ENCODE measurements around the gene IFT81.
"Not testable (repeated sequence)": the region's sequence is repeated elsewhere in the genome, so short reads cannot be mapped to it uniquely, and the experiment has no call there.

The IFT81 gene

DNA sequence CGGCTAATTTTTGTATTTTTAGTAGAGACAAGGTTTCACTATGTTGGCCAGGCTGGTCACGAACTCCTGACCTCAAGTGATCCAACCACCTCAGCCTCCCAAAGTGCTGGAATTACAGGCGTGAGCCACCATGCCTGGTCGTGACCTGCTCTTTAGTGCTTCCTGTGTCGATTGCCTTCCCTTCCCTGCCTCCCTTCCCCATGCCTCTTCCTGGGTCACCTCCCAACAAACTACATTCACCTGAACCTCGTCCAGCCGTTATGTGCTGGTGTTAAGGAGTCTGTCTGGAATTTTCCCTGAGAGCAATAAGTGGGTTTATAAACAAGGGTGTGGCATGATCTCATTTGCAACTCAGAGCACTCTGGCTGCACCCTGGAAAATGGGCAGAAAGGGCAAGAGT is 43.7 kb upstream of the IFT81 start:
- TF ChIP-seq, protein P1, sequence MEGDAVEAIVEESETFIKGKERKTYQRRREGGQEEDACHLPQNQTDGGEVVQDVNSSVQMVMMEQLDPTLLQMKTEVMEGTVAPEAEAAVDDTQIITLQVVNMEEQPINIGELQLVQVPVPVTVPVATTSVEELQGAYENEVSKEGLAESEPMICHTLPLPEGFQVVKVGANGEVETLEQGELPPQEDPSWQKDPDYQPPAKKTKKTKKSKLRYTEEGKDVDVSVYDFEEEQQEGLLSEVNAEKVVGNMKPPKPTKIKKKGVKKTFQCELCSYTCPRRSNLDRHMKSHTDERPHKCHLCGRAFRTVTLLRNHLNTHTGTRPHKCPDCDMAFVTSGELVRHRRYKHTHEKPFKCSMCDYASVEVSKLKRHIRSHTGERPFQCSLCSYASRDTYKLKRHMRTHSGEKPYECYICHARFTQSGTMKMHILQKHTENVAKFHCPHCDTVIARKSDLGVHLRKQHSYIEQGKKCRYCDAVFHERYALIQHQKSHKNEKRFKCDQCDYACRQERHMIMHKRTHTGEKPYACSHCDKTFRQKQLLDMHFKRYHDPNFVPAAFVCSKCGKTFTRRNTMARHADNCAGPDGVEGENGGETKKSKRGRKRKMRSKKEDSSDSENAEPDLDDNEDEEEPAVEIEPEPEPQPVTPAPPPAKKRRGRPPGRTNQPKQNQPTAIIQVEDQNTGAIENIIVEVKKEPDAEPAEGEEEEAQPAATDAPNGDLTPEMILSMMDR (conservative IDR thresholded peaks at IDR 0.05; ENCODE audit: low read depth, low read length): no peak
- Histone ChIP-seq H4K20me1 (ENCODE audit: insufficient read depth) (no peaks in the 10 kb centered on the region), H3K4me3 (IDR thresholded peaks at IDR 0.05; ENCODE audit: insufficient read depth, low read depth, low read length) (no peak overlapping the region), H3K27me3 (ENCODE audit: insufficient read depth, low read depth) (no peaks in the 10 kb centered on the region), H3K4me1 (ENCODE audit: low read depth, poor library complexity, severe bottlenecking) (peaks cover 21% of the 10 kb centered on the region), H3K27ac (no peak overlapping the region), H3K9ac (no peak overlapping the region), H2AFZ (ENCODE audit: low read depth) (peak overlapping the region; percentile 93), H3K79me2 (ENCODE audit: insufficient read depth, low read depth) (no peaks in the 10 kb centered on the region), H3K36me3 (ENCODE audit: insufficient read depth) (no peaks in the 10 kb centered on the region), H3K4me2 (no peak overlapping the region; the same call in 1 of the 2 replicates)

DNA sequence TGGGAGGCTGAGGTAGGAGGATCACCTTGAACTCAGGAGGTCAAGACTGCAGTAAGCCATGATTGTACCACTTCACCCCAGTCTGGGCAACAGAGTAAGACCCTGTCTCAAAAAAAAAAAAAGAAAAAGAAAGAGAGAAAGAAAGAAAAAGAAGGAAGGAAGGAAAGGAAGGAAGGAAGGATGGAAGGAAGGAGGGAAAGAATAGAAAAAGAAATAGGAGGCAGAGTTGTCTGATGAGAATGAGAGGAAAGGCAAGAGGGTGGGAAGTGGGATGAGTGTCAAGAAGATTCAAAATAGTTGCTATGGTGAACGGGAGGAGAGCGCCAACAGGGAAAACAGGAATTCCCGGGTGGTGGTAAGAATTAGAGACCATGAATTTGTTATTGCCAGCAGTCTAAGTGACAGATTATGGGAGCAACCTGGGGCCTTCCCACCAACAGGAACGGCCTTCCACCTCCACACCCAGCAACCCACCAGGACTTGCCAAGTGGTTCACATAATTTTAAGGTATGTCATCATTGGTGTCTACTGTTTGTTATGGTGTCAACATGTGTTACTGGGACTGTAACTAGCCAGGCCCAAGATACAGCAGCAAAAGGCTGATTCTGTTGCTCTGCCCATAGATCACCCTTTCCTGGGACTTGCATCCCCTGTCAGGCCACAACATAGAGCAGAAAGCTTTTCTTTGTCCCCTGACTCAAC is 39.7 kb upstream of the IFT81 start:
- Histone ChIP-seq H3K9ac (no peak overlapping the region), H3K4me3 (IDR thresholded peaks at IDR 0.05; ENCODE audit: insufficient read depth, low read depth, low read length) (no peak overlapping the region), H3K79me2 (ENCODE audit: insufficient read depth, low read depth) (no peaks in the 10 kb centered on the region), H3K27me3 (ENCODE audit: insufficient read depth, low read depth) (no peaks in the 10 kb centered on the region), H3K27ac (no peak overlapping the region), H3K36me3 (ENCODE audit: insufficient read depth) (no peaks in the 10 kb centered on the region), H3K4me1 (ENCODE audit: low read depth, poor library complexity, severe bottlenecking) (peaks cover 12% of the 10 kb centered on the region), H4K20me1 (ENCODE audit: insufficient read depth) (no peaks in the 10 kb centered on the region), H2AFZ (ENCODE audit: low read depth) (no peak overlapping the region), H3K4me2 (no peak overlapping the region)
- TF ChIP-seq, protein P1 (conservative IDR thresholded peaks at IDR 0.05; ENCODE audit: low read depth, low read length): no peak

DNA sequence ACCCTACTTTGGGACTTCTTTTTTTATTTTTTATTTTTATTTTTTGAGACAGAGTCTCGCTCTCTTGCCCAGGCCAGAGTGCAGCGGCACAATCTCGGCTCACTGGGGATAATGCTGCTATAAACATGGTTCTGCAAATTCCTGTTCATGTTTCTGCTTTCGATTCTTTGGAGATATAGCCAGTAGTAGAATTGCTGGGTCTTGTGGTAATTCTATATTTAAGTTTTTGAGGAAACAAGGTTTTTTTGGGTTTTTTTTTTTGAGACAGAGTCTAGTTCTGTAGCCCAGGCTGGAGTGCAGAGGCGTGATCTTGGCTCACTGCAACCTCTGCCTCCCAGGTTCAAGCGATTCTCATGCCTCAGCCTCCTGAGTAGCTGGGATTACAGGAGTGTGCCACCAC is 35.9 kb upstream of the IFT81 start:
- H4K20me1 ChIP-seq (ENCODE audit: insufficient read depth); H3K4me3 ChIP-seq (IDR thresholded peaks at IDR 0.05; ENCODE audit: insufficient read depth, low read depth, low read length); H3K9ac ChIP-seq; H3K36me3 ChIP-seq (ENCODE audit: insufficient read depth); H3K27me3 ChIP-seq (ENCODE audit: insufficient read depth, low read depth); H3K4me2 ChIP-seq; H3K27ac ChIP-seq; H3K4me1 ChIP-seq (ENCODE audit: low read depth, poor library complexity, severe bottlenecking); H3K79me2 ChIP-seq (ENCODE audit: insufficient read depth, low read depth); H2AFZ ChIP-seq (ENCODE audit: low read depth): not testable (repeated sequence)

DNA sequence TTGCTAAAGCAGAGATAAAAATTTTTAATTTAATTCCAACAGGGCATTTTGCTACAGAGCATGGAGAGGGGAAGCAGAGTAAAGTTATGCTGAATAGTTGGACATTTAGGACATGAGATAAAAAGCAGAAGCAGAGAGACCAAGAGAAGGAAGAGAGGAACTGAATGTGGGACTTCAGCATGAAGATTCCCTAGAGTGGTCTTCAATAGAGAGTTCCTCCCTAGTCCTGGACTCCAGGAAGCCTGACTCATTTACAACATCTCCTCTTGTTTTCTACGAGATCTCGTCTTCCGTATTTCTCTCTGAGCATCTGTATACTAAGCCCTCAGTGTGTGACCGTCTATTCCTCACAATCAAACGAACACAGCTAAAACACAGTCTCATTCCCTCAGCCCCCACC is 35.2 kb upstream of the IFT81 start:
- Histone ChIP-seq H4K20me1 (ENCODE audit: insufficient read depth) (no peaks in the 10 kb centered on the region), H2AFZ (ENCODE audit: low read depth) (no peak overlapping the region), H3K27me3 (ENCODE audit: insufficient read depth, low read depth) (no peaks in the 10 kb centered on the region), H3K9ac (no peak overlapping the region), H3K4me1 (ENCODE audit: low read depth, poor library complexity, severe bottlenecking) (no peaks in the 10 kb centered on the region), H3K36me3 (ENCODE audit: insufficient read depth) (no peaks in the 10 kb centered on the region), H3K4me2 (no peak overlapping the region), H3K79me2 (ENCODE audit: insufficient read depth, low read depth) (no peaks in the 10 kb centered on the region), H3K4me3 (IDR thresholded peaks at IDR 0.05; ENCODE audit: insufficient read depth, low read depth, low read length) (no peak overlapping the region), H3K27ac (no peak overlapping the region)
- TF ChIP-seq, protein P1 (conservative IDR thresholded peaks at IDR 0.05; ENCODE audit: low read depth, low read length): no peak

Measured in KMS-11 (cell line).